ENCODE measurements around the gene ADA. TPM values are rescaled to one million over a fixed set of nuclear protein-coding genes. Genes with fewer than 3 reads are reported as not detected.

Gene ADA
- total RNA-seq, 1 donor from 2014 or later, result 67.5 TPM

DNA sequence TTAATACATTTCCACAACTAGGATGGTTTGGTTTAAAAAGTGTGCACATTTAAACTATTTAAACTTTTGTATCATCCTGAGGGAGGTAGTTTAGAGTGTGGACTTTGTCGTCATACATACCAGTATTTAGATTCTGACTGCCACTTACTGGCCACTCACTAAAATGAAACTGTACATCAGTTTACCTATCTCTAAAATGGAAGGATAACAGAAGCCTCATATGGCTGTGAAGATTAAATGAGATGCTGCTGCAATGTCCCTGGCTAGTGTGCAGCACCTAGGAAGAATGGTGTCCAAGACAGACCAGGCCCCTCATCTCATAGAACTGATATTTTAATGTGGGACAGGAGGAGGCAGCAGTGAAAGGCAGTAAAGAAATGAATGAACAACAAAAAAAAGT lies 81.1 kb downstream of the ADA start:
- no peaks in the 10 kb centered on the region for H3K27me3 Mint-ChIP-seq (ENCODE audit: low read depth, unreplicated experiment)

More for the DNA sequence above, 81.1 kb downstream of the ADA start:
- Histone ChIP-seq H4K20me1 (ENCODE audit: insufficient read depth, low read length) (no peaks in the 10 kb centered on the region), H3K4me1 (ENCODE audit: insufficient read depth, low read length) (peaks cover 15% of the 10 kb centered on the region), H3K36me3 (ENCODE audit: insufficient read depth, low read length) (no peaks in the 10 kb centered on the region), H3K9me3 (ENCODE audit: insufficient read depth, low read depth, low read length) (no peaks in the 10 kb centered on the region), H3K79me2 (ENCODE audit: insufficient read depth, low read length) (no peaks in the 10 kb centered on the region), H3K27ac (ENCODE audit: low read depth, low read length) (no peak overlapping the region), H3K4me3 (ENCODE audit: insufficient read depth, low read depth, low read length) (no peak overlapping the region), H2AFZ (ENCODE audit: low read depth, low read length) (no peak overlapping the region), H3K9ac (ENCODE audit: low read length) (no peak overlapping the region), H3K27me3 (ENCODE audit: insufficient read depth, low read length) (no peaks in the 10 kb centered on the region), H3K4me2 (ENCODE audit: low read length) (no peak overlapping the region)
- no peaks in the 10 kb centered on the region for H3K9me3 Mint-ChIP-seq (ENCODE audit: unreplicated experiment)
- FAIRE-seq (no peak), DNase-seq (ENCODE audit: low read depth) (no peak)
- no peak overlapping the region for H3K27ac Mint-ChIP-seq (ENCODE audit: unreplicated experiment)
- no peaks in the 10 kb centered on the region for H3K36me3 Mint-ChIP-seq (ENCODE audit: low read depth, unreplicated experiment)
- peaks cover 24% of the 10 kb centered on the region for H3K4me1 Mint-ChIP-seq (ENCODE audit: low read depth, unreplicated experiment)
- no peak overlapping the region for H3K4me3 Mint-ChIP-seq (ENCODE audit: unreplicated experiment)
- TF ChIP-seq, protein P1, sequence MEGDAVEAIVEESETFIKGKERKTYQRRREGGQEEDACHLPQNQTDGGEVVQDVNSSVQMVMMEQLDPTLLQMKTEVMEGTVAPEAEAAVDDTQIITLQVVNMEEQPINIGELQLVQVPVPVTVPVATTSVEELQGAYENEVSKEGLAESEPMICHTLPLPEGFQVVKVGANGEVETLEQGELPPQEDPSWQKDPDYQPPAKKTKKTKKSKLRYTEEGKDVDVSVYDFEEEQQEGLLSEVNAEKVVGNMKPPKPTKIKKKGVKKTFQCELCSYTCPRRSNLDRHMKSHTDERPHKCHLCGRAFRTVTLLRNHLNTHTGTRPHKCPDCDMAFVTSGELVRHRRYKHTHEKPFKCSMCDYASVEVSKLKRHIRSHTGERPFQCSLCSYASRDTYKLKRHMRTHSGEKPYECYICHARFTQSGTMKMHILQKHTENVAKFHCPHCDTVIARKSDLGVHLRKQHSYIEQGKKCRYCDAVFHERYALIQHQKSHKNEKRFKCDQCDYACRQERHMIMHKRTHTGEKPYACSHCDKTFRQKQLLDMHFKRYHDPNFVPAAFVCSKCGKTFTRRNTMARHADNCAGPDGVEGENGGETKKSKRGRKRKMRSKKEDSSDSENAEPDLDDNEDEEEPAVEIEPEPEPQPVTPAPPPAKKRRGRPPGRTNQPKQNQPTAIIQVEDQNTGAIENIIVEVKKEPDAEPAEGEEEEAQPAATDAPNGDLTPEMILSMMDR (IDR thresholded peaks at IDR 0.05; ENCODE audit: insufficient read depth, low read depth, low read length), result no peak
- no peak for TF ChIP-seq EZH2 (IDR thresholded peaks at IDR 0.05; ENCODE audit: insufficient read depth, low read length)

Other genes starting within 250 kb of the ADA start
- gene TTPAL, start 175.8 kb downstream of the ADA start, total RNA-seq, result 23.3 and 25.2 TPM in 2 replicates
- 94.3 and 107 TPM in 2 replicates for gene SERINC3, start 129.6 kb downstream of the ADA start, total RNA-seq
- gene PKIG, start 69.1 kb downstream of the ADA start, total RNA-seq, result 27.8 and 30.1 TPM in 2 replicates
- gene CCN5, start 63.7 kb upstream of the ADA start, total RNA-seq, result not detected in 2 replicates
- 0.14 and 0.17 TPM in 2 replicates for gene KCNK15, start 94.2 kb upstream of the ADA start, total RNA-seq
- 0.48 and 0.53 TPM in 2 replicates for gene RIMS4, start 158.8 kb upstream of the ADA start, total RNA-seq
- gene YWHAB, start 234.0 kb upstream of the ADA start, total RNA-seq, result 228 and 236 TPM in 2 replicates